ENCODE measurements around the gene EDEM1. TPM values are rescaled to one million over a fixed set of nuclear protein-coding genes. Genes with fewer than 3 reads are reported as not detected.
A peak's percentile ranks its signal among the peaks of the same experiment; 100 is the strongest.
"Not testable (repeated sequence)": the region's sequence is repeated elsewhere in the genome, so short reads cannot be mapped to it uniquely, and the experiment has no call there.

Gene EDEM1
- total and polyA plus RNA-seq, 4 donors = 12.8 to 132 (median 54.3) TPM

- ATAC-seq (ENCODE audit: insufficient read depth, low FRiP score) (peak; percentile 34), DNase-seq (no peak)
- no peak overlapping the region for H3K4me3 ChIP-seq
- no peak overlapping the region for H3K9ac ChIP-seq (ENCODE audit: insufficient read depth in 1 of 2, low read length in 2 of 2)
- H3K9me3 ChIP-seq (ENCODE audit: control insufficient read depth in 4 of 4, insufficient read depth in 3 of 4, low read length in 3 of 4) = peaks cover 0 to 13% (median 3%) of the 10 kb centered on the region in 4 donors
- no peak overlapping the region for H3K27ac ChIP-seq (ENCODE audit: low read depth in 1 of 2, low read length in 1 of 2)
- H3K27me3 ChIP-seq (ENCODE audit: control insufficient read depth in 3 of 3, insufficient read depth in 3 of 3, low read length in 2 of 3) = no peaks in the 10 kb centered on the region
- peaks cover 0 to 14% (median 2%) of the 10 kb centered on the region in 4 donors for H3K36me3 ChIP-seq (ENCODE audit: control insufficient read depth in 4 of 4, insufficient read depth in 4 of 4, low read length in 4 of 4)
- H3K4me1 ChIP-seq (ENCODE audit: control insufficient read depth in 5 of 5, insufficient read depth in 5 of 5, low read length in 5 of 5) = peaks cover 0 to 13% (median 0%) of the 10 kb centered on the region in 5 donors
- TF ChIP-seq, protein P1, sequence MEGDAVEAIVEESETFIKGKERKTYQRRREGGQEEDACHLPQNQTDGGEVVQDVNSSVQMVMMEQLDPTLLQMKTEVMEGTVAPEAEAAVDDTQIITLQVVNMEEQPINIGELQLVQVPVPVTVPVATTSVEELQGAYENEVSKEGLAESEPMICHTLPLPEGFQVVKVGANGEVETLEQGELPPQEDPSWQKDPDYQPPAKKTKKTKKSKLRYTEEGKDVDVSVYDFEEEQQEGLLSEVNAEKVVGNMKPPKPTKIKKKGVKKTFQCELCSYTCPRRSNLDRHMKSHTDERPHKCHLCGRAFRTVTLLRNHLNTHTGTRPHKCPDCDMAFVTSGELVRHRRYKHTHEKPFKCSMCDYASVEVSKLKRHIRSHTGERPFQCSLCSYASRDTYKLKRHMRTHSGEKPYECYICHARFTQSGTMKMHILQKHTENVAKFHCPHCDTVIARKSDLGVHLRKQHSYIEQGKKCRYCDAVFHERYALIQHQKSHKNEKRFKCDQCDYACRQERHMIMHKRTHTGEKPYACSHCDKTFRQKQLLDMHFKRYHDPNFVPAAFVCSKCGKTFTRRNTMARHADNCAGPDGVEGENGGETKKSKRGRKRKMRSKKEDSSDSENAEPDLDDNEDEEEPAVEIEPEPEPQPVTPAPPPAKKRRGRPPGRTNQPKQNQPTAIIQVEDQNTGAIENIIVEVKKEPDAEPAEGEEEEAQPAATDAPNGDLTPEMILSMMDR (IDR thresholded peaks at IDR 0.05; ENCODE audit: control extremely low read depth, extremely low read depth) = no peak
- WGBS, 2 donors = 58 to 66% methylated on average over 5 of the region's 5 CpGs
These were observed 43.1 kb upstream of the EDEM1 start for GRCh38 chr3:5144316-5144994.

DNA sequence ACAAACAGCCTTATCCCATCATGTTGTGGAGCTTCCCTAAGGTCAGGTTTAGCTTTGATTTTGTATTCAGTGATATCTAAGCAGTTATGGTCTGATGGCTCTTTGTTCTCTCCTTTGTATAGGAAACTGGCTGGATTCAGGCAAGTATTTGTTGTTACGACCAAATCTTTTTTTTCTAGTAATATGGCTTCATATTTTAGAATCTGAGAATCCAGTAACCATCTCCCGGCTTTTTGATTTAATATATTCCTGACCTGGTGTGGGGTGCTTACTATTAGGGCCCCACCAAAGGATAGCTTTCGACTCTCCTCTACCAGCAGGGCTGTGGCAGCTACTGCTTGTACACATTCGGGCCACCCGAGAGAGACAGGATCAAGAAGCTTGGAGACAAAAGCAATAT lies 42.4 kb upstream of the EDEM1 start:
- Histone ChIP-seq H3K27ac (ENCODE audit: low read depth in 1 of 2, low read length in 1 of 2) (peak overlapping the region in 1 of 2 donors; percentile 19), H3K27me3 (ENCODE audit: control insufficient read depth in 3 of 3, insufficient read depth in 3 of 3, low read length in 2 of 3) (no peaks in the 10 kb centered on the region), H3K9me3 (ENCODE audit: control insufficient read depth in 4 of 4, insufficient read depth in 3 of 4, low read length in 3 of 4) (peaks cover 0 to 13% (median 3%) of the 10 kb centered on the region in 4 donors), H3K4me1 (ENCODE audit: control insufficient read depth in 5 of 5, insufficient read depth in 5 of 5, low read length in 5 of 5) (peaks cover 0 to 7% (median 0%) of the 10 kb centered on the region in 5 donors), H3K4me3 (no peak overlapping the region), H3K9ac (ENCODE audit: insufficient read depth in 1 of 2, low read length in 2 of 2) (no peak overlapping the region), H3K36me3 (ENCODE audit: control insufficient read depth in 4 of 4, insufficient read depth in 4 of 4, low read length in 4 of 4) (peaks cover 0 to 14% (median 2%) of the 10 kb centered on the region in 4 donors)
- 86 to 95% methylated on average over 5 of the region's 5 CpGs for WGBS, 2 donors
- DNase-seq (no peak), ATAC-seq (ENCODE audit: insufficient read depth, low FRiP score) (no peak)
- TF ChIP-seq, protein P1 (IDR thresholded peaks at IDR 0.05; ENCODE audit: control extremely low read depth, extremely low read depth) = no peak

GRCh38 chr3:5147152-5147551 lies 40.4 kb upstream of the EDEM1 start:
- H3K27ac ChIP-seq (ENCODE audit: low read depth in 1 of 2, low read length in 1 of 2); H3K9ac ChIP-seq (ENCODE audit: insufficient read depth in 1 of 2, low read length in 2 of 2); DNase-seq; ATAC-seq (ENCODE audit: insufficient read depth, low FRiP score); H3K27me3 ChIP-seq (ENCODE audit: control insufficient read depth in 3 of 3, insufficient read depth in 3 of 3, low read length in 2 of 3); H3K4me1 ChIP-seq (ENCODE audit: control insufficient read depth in 5 of 5, insufficient read depth in 5 of 5, low read length in 5 of 5); H3K4me3 ChIP-seq: not testable (repeated sequence)
- WGBS, 2 donors = 99% methylated on average over 5 of the region's 5 CpGs
- Histone ChIP-seq H3K36me3 (ENCODE audit: control insufficient read depth in 4 of 4, insufficient read depth in 4 of 4, low read length in 4 of 4) (peaks cover 0 to 14% (median under 1%) of the 10 kb centered on the region in 4 donors), H3K9me3 (ENCODE audit: control insufficient read depth in 4 of 4, insufficient read depth in 3 of 4, low read length in 3 of 4) (peaks cover 0 to 13% (median 3%) of the 10 kb centered on the region in 4 donors)

GRCh38 chr3:5149306-5149880 lies 38.1 kb upstream of the EDEM1 start:
- H3K27me3 ChIP-seq (ENCODE audit: control insufficient read depth in 3 of 3, insufficient read depth in 3 of 3, low read length in 2 of 3) = no peaks in the 10 kb centered on the region
- TF ChIP-seq, protein P1 (IDR thresholded peaks at IDR 0.05; ENCODE audit: control extremely low read depth, extremely low read depth) = no peak
- H3K27ac ChIP-seq (ENCODE audit: low read depth in 1 of 2, low read length in 1 of 2) = no peak overlapping the region
- WGBS, 2 donors = 85 to 89% methylated on average over 7 of the region's 7 CpGs
- ATAC-seq (ENCODE audit: insufficient read depth, low FRiP score) = no peak
- H3K36me3 ChIP-seq (ENCODE audit: control insufficient read depth in 4 of 4, insufficient read depth in 4 of 4, low read length in 4 of 4) = peaks cover 0 to 6% (median under 1%) of the 10 kb centered on the region in 4 donors
- peaks cover 0 to 2% (median under 1%) of the 10 kb centered on the region in 4 donors for H3K9me3 ChIP-seq (ENCODE audit: control insufficient read depth in 4 of 4, insufficient read depth in 3 of 4, low read length in 3 of 4)
- no peak overlapping the region for H3K9ac ChIP-seq (ENCODE audit: insufficient read depth in 1 of 2, low read length in 2 of 2)
- DNase-seq = no peak
- peaks cover 0 to 2% (median 0%) of the 10 kb centered on the region in 5 donors for H3K4me1 ChIP-seq (ENCODE audit: control insufficient read depth in 5 of 5, insufficient read depth in 5 of 5, low read length in 5 of 5)
- no peak overlapping the region for H3K4me3 ChIP-seq
